ENCODE data around the gene CALN1.

Gene CALN1

GRCh38 chr7:72021716-72022115 is 390.4 kb downstream of the CALN1 start:
- DNase-seq (ENCODE audit: low read depth): no peak
- no peak overlapping the region for H3K4me3 ChIP-seq (replicated peaks; ENCODE audit: low read depth, low read length)
- TF ChIP-seq, protein P1, sequence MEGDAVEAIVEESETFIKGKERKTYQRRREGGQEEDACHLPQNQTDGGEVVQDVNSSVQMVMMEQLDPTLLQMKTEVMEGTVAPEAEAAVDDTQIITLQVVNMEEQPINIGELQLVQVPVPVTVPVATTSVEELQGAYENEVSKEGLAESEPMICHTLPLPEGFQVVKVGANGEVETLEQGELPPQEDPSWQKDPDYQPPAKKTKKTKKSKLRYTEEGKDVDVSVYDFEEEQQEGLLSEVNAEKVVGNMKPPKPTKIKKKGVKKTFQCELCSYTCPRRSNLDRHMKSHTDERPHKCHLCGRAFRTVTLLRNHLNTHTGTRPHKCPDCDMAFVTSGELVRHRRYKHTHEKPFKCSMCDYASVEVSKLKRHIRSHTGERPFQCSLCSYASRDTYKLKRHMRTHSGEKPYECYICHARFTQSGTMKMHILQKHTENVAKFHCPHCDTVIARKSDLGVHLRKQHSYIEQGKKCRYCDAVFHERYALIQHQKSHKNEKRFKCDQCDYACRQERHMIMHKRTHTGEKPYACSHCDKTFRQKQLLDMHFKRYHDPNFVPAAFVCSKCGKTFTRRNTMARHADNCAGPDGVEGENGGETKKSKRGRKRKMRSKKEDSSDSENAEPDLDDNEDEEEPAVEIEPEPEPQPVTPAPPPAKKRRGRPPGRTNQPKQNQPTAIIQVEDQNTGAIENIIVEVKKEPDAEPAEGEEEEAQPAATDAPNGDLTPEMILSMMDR (IDR thresholded peaks at IDR 0.05; ENCODE audit: low read length, missing control alignments): no peak

- no peak for DNase-seq (ENCODE audit: low read depth)
- no peak overlapping the region for H3K4me3 ChIP-seq (replicated peaks; ENCODE audit: low read depth, low read length)
- TF ChIP-seq, protein P1 (IDR thresholded peaks at IDR 0.05; ENCODE audit: low read length, missing control alignments): no peak
These were observed 391.8 kb downstream of the CALN1 start for GRCh38 chr7:72020311-72020710.

DNA sequence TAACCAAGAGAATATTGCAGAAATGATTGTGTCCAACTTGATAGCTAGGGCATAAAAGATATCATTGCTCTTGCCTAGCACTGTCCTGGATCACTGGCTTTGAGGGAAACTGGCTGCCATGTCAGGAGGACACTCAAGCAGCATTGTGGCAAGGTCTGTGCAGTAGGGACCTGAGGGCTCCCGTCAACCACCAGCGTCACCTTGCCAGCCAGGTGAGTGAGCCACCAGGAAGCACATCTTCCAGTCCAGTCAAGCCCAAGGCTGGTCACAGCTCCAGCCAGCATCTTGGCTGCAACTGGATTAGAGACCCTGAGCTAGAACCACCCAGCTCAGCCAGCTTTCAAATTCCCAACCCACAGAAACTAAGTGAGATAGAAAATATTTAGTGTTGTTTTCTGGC is 392.7 kb downstream of the CALN1 start:
- H3K4me3 ChIP-seq (replicated peaks; ENCODE audit: low read depth, low read length): no peak overlapping the region
- TF ChIP-seq, protein P1 (IDR thresholded peaks at IDR 0.05; ENCODE audit: low read length, missing control alignments): no peak
- DNase-seq (ENCODE audit: low read depth): no peak

DNA sequence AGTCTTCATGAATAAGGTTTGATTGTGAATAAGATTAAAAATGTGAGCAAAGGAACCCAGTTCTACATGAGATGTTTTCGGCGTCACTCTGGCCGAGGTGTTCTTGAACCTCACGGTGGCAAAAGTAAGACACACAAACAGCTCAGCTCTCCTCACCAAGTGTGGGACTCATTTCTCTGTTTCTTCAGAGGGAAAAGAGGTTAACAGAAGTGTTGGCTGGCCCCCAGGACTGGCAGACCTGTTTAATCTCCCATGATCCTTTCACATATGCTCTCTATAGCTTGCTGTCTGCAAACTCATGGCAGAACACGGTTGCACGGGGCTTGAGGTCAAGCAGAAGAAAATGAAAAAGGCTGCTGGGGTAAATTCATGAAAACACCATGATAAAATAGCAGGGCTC is 394.4 kb downstream of the CALN1 start:
- TF ChIP-seq, protein P1 (IDR thresholded peaks at IDR 0.05; ENCODE audit: low read length, missing control alignments): no peak
- no peak for DNase-seq (ENCODE audit: low read depth)
- H3K4me3 ChIP-seq (replicated peaks; ENCODE audit: low read depth, low read length): no peak overlapping the region

DNA sequence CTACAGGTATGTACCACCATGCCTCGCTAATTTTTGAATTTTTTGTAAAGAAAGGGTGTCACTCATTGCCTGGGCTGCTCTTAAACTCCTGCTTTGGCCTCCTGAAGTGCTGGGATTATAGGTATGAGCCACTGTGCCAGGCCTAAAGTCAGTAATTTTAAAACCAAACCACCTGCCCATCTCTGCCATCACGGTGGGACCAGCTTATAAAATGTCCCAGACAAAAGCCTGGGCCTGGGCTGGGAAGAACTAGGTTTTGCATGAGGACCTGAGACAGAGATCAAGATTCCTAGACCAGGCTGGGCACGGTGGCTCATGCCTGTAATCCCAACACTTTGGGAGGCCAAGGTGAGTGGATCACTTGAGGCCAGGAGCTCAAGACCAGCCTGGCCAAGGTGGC is 395.6 kb downstream of the CALN1 start:
- H3K4me3 ChIP-seq (replicated peaks; ENCODE audit: low read depth, low read length): no peak overlapping the region
- TF ChIP-seq, protein P1 (IDR thresholded peaks at IDR 0.05; ENCODE audit: low read length, missing control alignments): no peak
- DNase-seq (ENCODE audit: low read depth): no peak

DNA sequence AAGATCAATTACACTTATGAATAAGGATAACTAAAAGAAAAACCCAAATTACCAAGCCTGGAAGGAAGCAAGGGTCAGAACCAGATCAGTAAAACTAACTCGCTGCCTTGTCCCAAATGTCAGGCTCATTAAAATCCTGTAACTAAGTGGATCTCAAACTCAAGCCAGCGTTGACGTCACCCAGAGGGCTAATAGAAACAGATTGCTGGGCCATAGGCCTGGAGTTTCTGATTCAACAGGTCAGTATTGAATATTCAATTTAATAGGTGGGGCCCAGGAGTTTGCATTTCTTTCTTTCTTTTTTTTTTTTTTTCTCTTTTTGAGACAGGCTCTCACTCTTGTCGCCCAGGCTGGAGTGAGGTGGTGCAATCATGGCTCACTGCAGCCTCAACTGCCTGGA is 397.0 kb downstream of the CALN1 start:
- no peak overlapping the region for H3K4me3 ChIP-seq (replicated peaks; ENCODE audit: low read depth, low read length)
- TF ChIP-seq, protein P1 (IDR thresholded peaks at IDR 0.05; ENCODE audit: low read length, missing control alignments): no peak
- no peak for DNase-seq (ENCODE audit: low read depth)

DNA sequence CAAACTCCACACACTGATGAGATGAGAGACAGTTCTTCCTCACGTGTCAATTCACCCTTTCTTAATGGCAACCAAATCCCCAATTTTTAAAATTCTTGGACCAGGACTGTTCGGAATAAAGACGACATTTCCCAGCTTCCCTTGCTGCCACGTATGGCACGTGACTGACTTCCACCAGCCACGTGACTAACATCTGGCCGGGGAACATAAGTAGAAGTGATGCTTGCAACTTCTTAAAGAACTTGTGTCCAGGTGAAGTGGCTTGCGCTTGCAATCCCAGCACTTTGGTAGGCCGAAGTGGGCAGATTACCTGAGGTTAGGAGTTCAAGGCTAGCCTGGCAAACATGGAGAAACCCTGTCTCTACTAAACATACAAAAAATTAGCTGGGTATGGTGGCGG is 405.1 kb downstream of the CALN1 start:
- no peak overlapping the region for H3K4me3 ChIP-seq (replicated peaks; ENCODE audit: low read depth, low read length)
- TF ChIP-seq, protein P1 (IDR thresholded peaks at IDR 0.05; ENCODE audit: low read length, missing control alignments): no peak
- no peak for DNase-seq (ENCODE audit: low read depth)
